Mesothelial cell of epicardium (in vitro differentiated cells): ENCODE measurements around the gene EDNRA. TPM values are rescaled to one million over a fixed set of nuclear protein-coding genes. Genes with fewer than 3 reads are reported as not detected.
"Not testable (repeated sequence)": the region's sequence is repeated elsewhere in the genome, so short reads cannot be mapped to it uniquely, and the experiment has no call there.

Source experiments
- DNase-seq, 2 experiments: peaks; one replicate each; pipeline ENCODE4 v3.0.0; 2021; ENCODE audit warnings: low spot score in 2 of 2; ENCODE audit not compliant: unreplicated experiment in 2 of 2
- H3K27ac Mint-ChIP-seq: 2 replicates; pipeline ENCODE4 v1.8.0; 2021; ENCODE audit warnings: mixed read lengths
- H3K27me3 Mint-ChIP-seq: 2 replicates; pipeline ENCODE4 v1.8.0; 2021; ENCODE audit warnings: low read depth, mixed read lengths
- H3K36me3 Mint-ChIP-seq: 2 replicates; pipeline ENCODE4 v1.8.0; 2021; ENCODE audit warnings: mixed read lengths
- H3K4me1 Mint-ChIP-seq: 2 replicates; pipeline ENCODE4 v1.8.0; 2021; ENCODE audit warnings: mixed read lengths
- H3K4me3 Mint-ChIP-seq: 2 replicates; pipeline ENCODE4 v1.8.0; 2021; ENCODE audit warnings: mild to moderate bottlenecking, moderate library complexity, mixed read lengths
- H3K9me3 Mint-ChIP-seq: 2 replicates; pipeline ENCODE4 v1.8.0; 2021; ENCODE audit warnings: mixed read lengths
- CTCF ChIP-seq: fragments of 200-600 bp; sonication (generic); IDR thresholded peaks from one replicate; pipeline ENCODE4 v1.5.0; 2021; ENCODE audit warnings: antibody characterized with exemption; ENCODE audit not compliant: unreplicated experiment
- total RNA-seq: library from RNA; stranded (reverse); gene quantifications from 3 replicates; pipeline ENCODE4 v1.2.1, GENCODE V29; 2021

Gene EDNRA
- total RNA-seq = 135 to 140 TPM (median 135 TPM) in 3 replicates

DNA sequence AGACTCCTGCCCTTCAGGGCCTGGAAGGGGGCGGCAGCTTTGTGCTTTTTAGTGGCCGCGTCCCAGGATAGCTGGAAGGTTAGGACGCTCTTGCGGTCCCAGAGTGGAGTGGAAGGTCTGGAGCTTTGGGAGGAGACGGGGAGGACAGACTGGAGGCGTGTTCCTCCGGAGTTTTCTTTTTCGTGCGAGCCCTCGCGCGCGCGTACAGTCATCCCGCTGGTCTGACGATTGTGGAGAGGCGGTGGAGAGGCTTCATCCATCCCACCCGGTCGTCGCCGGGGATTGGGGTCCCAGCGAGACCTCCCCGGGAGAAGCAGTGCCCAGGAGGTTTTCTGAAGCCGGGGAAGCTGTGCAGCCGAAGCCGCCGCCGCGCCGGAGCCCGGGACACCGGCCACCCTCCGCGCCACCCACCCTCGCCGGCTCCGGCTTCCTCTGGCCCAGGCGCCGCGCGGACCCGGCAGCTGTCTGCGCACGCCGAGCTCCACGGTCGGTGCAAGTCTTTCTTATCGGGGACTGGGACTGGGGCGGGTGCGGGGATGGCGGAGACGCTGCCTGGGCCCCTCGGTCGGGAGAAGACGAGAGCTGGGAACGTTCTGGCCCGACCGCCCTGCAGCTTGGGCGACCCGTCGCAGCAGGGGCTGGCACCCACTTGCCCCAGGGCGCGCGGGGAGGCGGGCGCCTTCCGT lies at the start of gene EDNRA:
EDNRA (plus strand) TSS at position 207 of the 686 bp plus-strand sequence. CDS start 4,585 bp downstream, outside the sequence.
- peaks cover 28% of the 10 kb centered on the region for H3K9me3 Mint-ChIP-seq
- no peaks in the 10 kb centered on the region for H3K27me3 Mint-ChIP-seq
- H3K4me1 Mint-ChIP-seq = peaks cover 44% of the 10 kb centered on the region
- peaks cover 8% of the 10 kb centered on the region for H3K36me3 Mint-ChIP-seq
- TF ChIP-seq CTCF = no peak
- DNase-seq = peak; percentile 33 to 60
- peak within 1 kb of the TSS; percentile 96 for H3K27ac Mint-ChIP-seq
- H3K4me3 Mint-ChIP-seq = peak within 1 kb of the TSS; percentile 90

DNA sequence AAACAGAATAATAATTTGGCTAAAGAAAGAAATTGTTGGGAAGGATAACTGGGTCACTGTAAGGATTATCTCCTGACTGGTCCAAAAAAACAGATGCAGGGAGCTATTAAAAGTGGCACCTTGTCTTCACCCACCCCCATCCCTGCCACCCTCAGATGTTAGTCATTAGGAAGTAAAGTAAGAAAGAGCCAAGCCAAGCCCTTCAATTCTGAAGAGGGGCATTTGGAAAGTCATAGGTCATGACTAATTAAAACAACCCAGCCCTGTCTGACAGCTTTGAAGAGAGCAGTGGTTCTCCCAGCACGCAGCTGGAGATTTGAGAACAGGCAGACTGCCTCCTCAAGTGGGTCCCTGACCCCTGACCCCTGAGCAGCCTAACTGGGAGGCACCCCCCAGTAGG lies 46.5 kb upstream of the EDNRA start:
- not testable (repeated sequence) for DNase-seq
- peaks cover 25% of the 10 kb centered on the region for H3K36me3 Mint-ChIP-seq
- peaks cover 43% of the 10 kb centered on the region for H3K9me3 Mint-ChIP-seq

DNA sequence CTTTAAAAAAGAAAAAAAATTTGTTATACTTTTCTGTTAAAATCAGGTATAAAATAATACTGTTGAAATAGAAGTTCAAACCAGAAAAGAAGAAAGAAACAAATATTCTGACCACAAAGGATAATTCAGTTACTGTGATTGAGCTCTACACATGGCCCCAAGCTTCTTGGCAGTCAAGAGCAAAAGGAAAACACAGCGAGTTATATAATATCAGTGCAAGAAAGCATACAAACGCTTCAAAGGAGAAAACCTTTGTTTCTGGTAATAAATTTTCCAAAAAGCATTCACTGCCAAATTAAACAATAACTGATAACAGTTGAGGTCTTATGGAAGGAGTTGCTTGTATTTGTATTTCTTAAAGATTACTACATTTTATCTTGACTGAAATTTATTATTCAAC lies 40.5 kb upstream of the EDNRA start:
- Mint-ChIP-seq H3K36me3 (peaks cover 12% of the 10 kb centered on the region), H3K27ac (no peak overlapping the region), H3K9me3 (peaks cover 32% of the 10 kb centered on the region), H3K4me1 (peaks cover 5% of the 10 kb centered on the region), H3K4me3 (no peak overlapping the region), H3K27me3 (no peaks in the 10 kb centered on the region)
- DNase-seq = no peak
- TF ChIP-seq CTCF = no peak

More for the DNA sequence above, 46.5 kb upstream of the EDNRA start:
- H3K27me3 Mint-ChIP-seq, H3K27ac Mint-ChIP-seq, H3K4me3 Mint-ChIP-seq, H3K4me1 Mint-ChIP-seq: not testable (repeated sequence)

DNA sequence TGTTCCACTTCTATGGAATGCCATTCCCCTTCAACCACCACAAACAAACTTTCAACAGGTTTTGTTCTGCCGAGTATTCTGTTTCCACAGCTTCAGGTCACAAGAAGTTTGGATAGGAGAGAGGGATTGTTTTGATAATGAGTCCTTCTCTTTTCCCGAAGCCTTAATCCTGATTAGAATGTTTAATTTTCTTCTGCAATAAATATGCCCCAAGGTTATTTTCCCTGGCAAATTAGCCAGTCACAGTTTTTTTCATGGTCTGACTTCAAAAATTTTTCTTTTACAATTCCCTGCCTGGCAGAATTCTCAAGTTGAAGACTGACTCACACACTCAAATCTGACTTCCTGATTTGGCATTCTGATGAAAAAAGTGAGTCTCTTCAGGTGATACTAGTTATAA lies 33.1 kb upstream of the EDNRA start:
- TF ChIP-seq CTCF = no peak
- Mint-ChIP-seq H3K9me3 (peaks cover 19% of the 10 kb centered on the region), H3K4me1 (peaks cover 4% of the 10 kb centered on the region), H3K4me3 (no peak overlapping the region), H3K27ac (peak overlapping the region; percentile 14), H3K36me3 (no peaks in the 10 kb centered on the region), H3K27me3 (no peaks in the 10 kb centered on the region)
- no peak for DNase-seq

DNA sequence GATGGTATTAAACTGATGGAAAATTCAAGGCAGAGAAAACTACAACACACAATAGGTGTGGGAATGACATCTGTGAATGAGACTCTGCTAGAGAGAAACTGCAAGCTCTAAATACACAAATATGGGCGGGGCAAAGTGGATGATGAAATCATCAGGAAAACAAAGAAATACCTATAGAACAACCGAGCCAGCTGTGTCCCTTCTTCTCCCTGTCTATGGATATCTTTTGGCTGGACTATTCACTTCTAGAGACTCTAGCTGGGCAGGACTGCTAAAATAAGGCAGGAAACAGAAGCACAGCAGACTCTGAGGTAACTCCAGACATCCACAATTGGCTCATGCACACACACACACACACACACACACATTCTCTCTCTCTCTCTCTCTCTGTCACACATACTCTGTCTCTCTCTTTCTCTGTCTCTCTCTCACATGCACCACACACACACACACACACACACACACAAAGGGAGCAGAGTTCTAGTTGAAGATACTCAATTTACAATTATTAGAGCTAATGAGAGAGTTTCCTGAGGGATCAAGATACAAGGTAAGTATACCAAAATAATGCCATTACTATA lies 27.2 kb upstream of the EDNRA start:
- no peak for DNase-seq
- Mint-ChIP-seq H3K36me3 (no peaks in the 10 kb centered on the region), H3K27ac (peak overlapping the region; percentile 1), H3K4me1 (peaks cover 5% of the 10 kb centered on the region), H3K27me3 (no peaks in the 10 kb centered on the region), H3K9me3 (peaks cover 1% of the 10 kb centered on the region), H3K4me3 (no peak overlapping the region)
- no peak for TF ChIP-seq CTCF

GRCh38 chr4:147456706-147457105 lies 24.2 kb upstream of the EDNRA start:
- Mint-ChIP-seq H3K9me3 (no peaks in the 10 kb centered on the region), H3K27ac (no peak overlapping the region), H3K27me3 (no peaks in the 10 kb centered on the region), H3K4me1 (peaks cover 5% of the 10 kb centered on the region), H3K4me3 (no peak overlapping the region), H3K36me3 (peaks cover 1% of the 10 kb centered on the region)
- DNase-seq = no peak
- TF ChIP-seq CTCF = no peak
